Measurements from ENCODE around the gene PPP5C.

The PPP5C gene

GRCh38 chr19:46381346-46381745, 34.5 kb downstream of the PPP5C start:
- Histone ChIP-seq H3K27me3 (ENCODE audit: insufficient read depth, low read length, poor library complexity) (no peaks in the 10 kb centered on the region), H4K20me1 (ENCODE audit: insufficient read depth, low read length) (peaks cover 11% of the 10 kb centered on the region), H3K36me3 (ENCODE audit: insufficient read depth, low read length) (peaks cover 98% of the 10 kb centered on the region), H3K4me2 (ENCODE audit: insufficient read depth, low read length) (no peak overlapping the region), H3K4me3 (ENCODE audit: low read depth in 1 of 2, low read length in 2 of 2) (no peak overlapping the region), H3K9ac (ENCODE audit: low read depth, low read length) (no peak overlapping the region), H3K9me3 (ENCODE audit: insufficient read depth, low read length, severe bottlenecking) (no peaks in the 10 kb centered on the region), H3K4me1 (ENCODE audit: insufficient read depth, low read length) (no peaks in the 10 kb centered on the region), H3K79me2 (ENCODE audit: insufficient read depth, low read length) (no peaks in the 10 kb centered on the region; the same call in 1 of the 2 replicates), H2AFZ (ENCODE audit: low read depth, low read length) (no peak overlapping the region), H3K27ac (ENCODE audit: low read length) (no peak overlapping the region)
- TF ChIP-seq CTCF (IDR thresholded peaks at IDR 0.05; ENCODE audit: borderline replicate concordance, extremely low read depth, low read length, poor library complexity, severe bottlenecking) (no peak), EZH2 (IDR thresholded peaks at IDR 0.05; ENCODE audit: borderline replicate concordance, low read depth, low read length, severe bottlenecking) (no peak)
- ATAC-seq (ENCODE audit: insufficient read depth, low read depth) (no peak), DNase-seq (no peak)

GRCh38 chr19:46381756-46382345, 35.0 kb downstream of the PPP5C start:
- no peak for ATAC-seq (ENCODE audit: insufficient read depth, low read depth)

GRCh38 chr19:46383171-46383815, 36.4 kb downstream of the PPP5C start:
- no peak for DNase-seq
- Histone ChIP-seq H3K4me3 (ENCODE audit: low read depth in 1 of 2, low read length in 2 of 2) (no peak overlapping the region), H3K27ac (ENCODE audit: low read length) (no peak overlapping the region), H3K9me3 (ENCODE audit: insufficient read depth, low read length, severe bottlenecking) (no peaks in the 10 kb centered on the region), H2AFZ (ENCODE audit: low read depth, low read length) (no peak overlapping the region), H3K4me2 (ENCODE audit: insufficient read depth, low read length) (no peak overlapping the region), H3K9ac (ENCODE audit: low read depth, low read length) (no peak overlapping the region), H4K20me1 (ENCODE audit: insufficient read depth, low read length) (peaks cover 11% of the 10 kb centered on the region), H3K36me3 (ENCODE audit: insufficient read depth, low read length) (peaks cover 97% of the 10 kb centered on the region), H3K79me2 (ENCODE audit: insufficient read depth, low read length) (no peaks in the 10 kb centered on the region), H3K4me1 (ENCODE audit: insufficient read depth, low read length) (no peaks in the 10 kb centered on the region), H3K27me3 (ENCODE audit: insufficient read depth, low read length, poor library complexity) (no peaks in the 10 kb centered on the region)
- no peak for ATAC-seq (ENCODE audit: insufficient read depth, low read depth)
- TF ChIP-seq EZH2 (IDR thresholded peaks at IDR 0.05; ENCODE audit: borderline replicate concordance, low read depth, low read length, severe bottlenecking) = no peak

More at GRCh38 chr19:46381756-46382345, 35.0 kb downstream of the PPP5C start:
- H3K27me3 ChIP-seq (ENCODE audit: insufficient read depth, low read length, poor library complexity) = no peaks in the 10 kb centered on the region
- no peak for DNase-seq
- no peak overlapping the region for H2AFZ ChIP-seq (ENCODE audit: low read depth, low read length)
- peaks cover 97% of the 10 kb centered on the region for H3K36me3 ChIP-seq (ENCODE audit: insufficient read depth, low read length)
- TF ChIP-seq CTCF (IDR thresholded peaks at IDR 0.05; ENCODE audit: borderline replicate concordance, extremely low read depth, low read length, poor library complexity, severe bottlenecking) = no peak
- TF ChIP-seq EZH2 (IDR thresholded peaks at IDR 0.05; ENCODE audit: borderline replicate concordance, low read depth, low read length, severe bottlenecking) = no peak
- H3K9ac ChIP-seq (ENCODE audit: low read depth, low read length) = no peak overlapping the region
- no peaks in the 10 kb centered on the region for H3K9me3 ChIP-seq (ENCODE audit: insufficient read depth, low read length, severe bottlenecking)
- H4K20me1 ChIP-seq (ENCODE audit: insufficient read depth, low read length) = peaks cover 8% of the 10 kb centered on the region
- H3K27ac ChIP-seq (ENCODE audit: low read length) = no peak overlapping the region; the same call in 1 of the 2 replicates
- H3K4me1 ChIP-seq (ENCODE audit: insufficient read depth, low read length) = no peaks in the 10 kb centered on the region
- H3K4me3 ChIP-seq (ENCODE audit: low read depth in 1 of 2, low read length in 2 of 2) = no peak overlapping the region
- H3K79me2 ChIP-seq (ENCODE audit: insufficient read depth, low read length) = no peaks in the 10 kb centered on the region; the same call in 1 of the 2 replicates
- H3K4me2 ChIP-seq (ENCODE audit: insufficient read depth, low read length) = no peak overlapping the region

- Histone ChIP-seq H3K4me2 (ENCODE audit: insufficient read depth, low read length) (no peak overlapping the region), H3K9ac (ENCODE audit: low read depth, low read length) (no peak overlapping the region), H3K4me3 (ENCODE audit: low read depth in 1 of 2, low read length in 2 of 2) (no peak overlapping the region), H4K20me1 (ENCODE audit: insufficient read depth, low read length) (peaks cover 11% of the 10 kb centered on the region), H3K36me3 (ENCODE audit: insufficient read depth, low read length) (peaks cover 97% of the 10 kb centered on the region), H2AFZ (ENCODE audit: low read depth, low read length) (no peak overlapping the region), H3K4me1 (ENCODE audit: insufficient read depth, low read length) (no peaks in the 10 kb centered on the region), H3K9me3 (ENCODE audit: insufficient read depth, low read length, severe bottlenecking) (no peaks in the 10 kb centered on the region), H3K27ac (ENCODE audit: low read length) (no peak overlapping the region), H3K27me3 (ENCODE audit: insufficient read depth, low read length, poor library complexity) (no peaks in the 10 kb centered on the region), H3K79me2 (ENCODE audit: insufficient read depth, low read length) (no peaks in the 10 kb centered on the region)
- DNase-seq = no peak
- TF ChIP-seq EZH2 (IDR thresholded peaks at IDR 0.05; ENCODE audit: borderline replicate concordance, low read depth, low read length, severe bottlenecking) (no peak), CTCF (IDR thresholded peaks at IDR 0.05; ENCODE audit: borderline replicate concordance, extremely low read depth, low read length, poor library complexity, severe bottlenecking) (no peak)
- ATAC-seq (ENCODE audit: insufficient read depth, low read depth) = no peak
Observed at GRCh38 chr19:46383846-46384245, 37.0 kb downstream of the PPP5C start.
